IMR-90 (cell line): ENCODE measurements around the gene ADCY9. TPM values are rescaled to one million over a fixed set of nuclear protein-coding genes. Genes with fewer than 3 reads are reported as not detected.

Experiments
- ATAC-seq: fragments of 200-7000 bp; cut with Tn5 transposase; 2 replicates; pipeline ENCODE4 v1.9.1; 2020; ENCODE audit warnings: low read depth, mild to moderate bottlenecking, moderate library complexity
- BruUV-seq: library from RNA; stranded (reverse); fragments of 400-500 nt; replicated peaks from 2 replicates; lab custom pipeline; 2021; lab: Mats Ljungman, UMichigan
- CTCF ChIA-PET: fragments of 300-600 bp; formaldehyde crosslinking; extraction: SDS; loops from one replicate; lab custom pipeline; 2021; ENCODE audit warnings: antibody characterized with exemption; lab: Yijun Ruan, JAX
- POLR2A ChIA-PET: fragments of 300-600 bp; sonication (Branson Sonifier 250); formaldehyde crosslinking; loops from one replicate; lab custom pipeline; 2022; ENCODE audit warnings: antibody characterized with exemption; ENCODE audit not compliant: unreplicated experiment; lab: Charles Lee
- DNase-seq: peaks from one replicate; pipeline ENCODE4 v3.0.0; 2013
- H2AFZ ChIP-seq: replicated peaks from 2 replicates; pipeline ENCODE3; 2013; ENCODE audit warnings: low read length, mild to moderate bottlenecking; ENCODE audit not compliant: poor library complexity
- H2AK5ac ChIP-seq: 2 replicates; pipeline ENCODE4 v1.6.1; 2013; ENCODE audit warnings: low read depth, low read length, inconsistent platforms
- H2AK9ac ChIP-seq: replicated peaks from 2 replicates; pipeline ENCODE3; 2013; ENCODE audit warnings: mild to moderate bottlenecking, low read depth, low read length, moderate library complexity; ENCODE audit not compliant: poor library complexity
- H2BK120ac ChIP-seq: 2 replicates; pipeline ENCODE4 v1.6.1; 2013; ENCODE audit warnings: low read depth, low read length, inconsistent platforms
- H2BK15ac ChIP-seq: 3 replicates; pipeline ENCODE4 v1.6.1; 2013; ENCODE audit warnings: low read depth, low read length, inconsistent platforms
- H2BK20ac ChIP-seq: 2 replicates; pipeline ENCODE4 v1.6.1; 2013; ENCODE audit warnings: low read depth, mild to moderate bottlenecking, inconsistent platforms, low read length, moderate library complexity
- H2BK5ac ChIP-seq: 2 replicates; pipeline ENCODE4 v1.6.1; 2013; ENCODE audit warnings: mild to moderate bottlenecking, low read depth, low read length, inconsistent platforms; ENCODE audit not compliant: poor library complexity, severe bottlenecking
- H3K14ac ChIP-seq: replicated peaks from 2 replicates; pipeline ENCODE4 v1.6.1; 2013; ENCODE audit warnings: low read depth, low read length, inconsistent platforms
- H3K18ac ChIP-seq: 2 replicates; pipeline ENCODE4 v1.6.1; 2013; ENCODE audit warnings: low read depth, low read length, control low read depth
- H3K23ac ChIP-seq: 2 replicates; pipeline ENCODE4 v1.6.1; 2013; ENCODE audit warnings: low read depth, low read length, inconsistent platforms
- H3K27ac ChIP-seq: 2 replicates; pipeline ENCODE4 v1.5.1; 2013; ENCODE audit warnings: mild to moderate bottlenecking, control low read depth, low read length; ENCODE audit not compliant: insufficient read depth
- H3K27me3 ChIP-seq: 2 replicates; pipeline ENCODE4 v1.6.1; 2013; ENCODE audit warnings: low read length; ENCODE audit not compliant: control insufficient read depth, insufficient read depth
- H3K36me3 ChIP-seq: 2 replicates; pipeline ENCODE4 v1.6.1; 2013; ENCODE audit warnings: low read length, mixed read lengths; ENCODE audit not compliant: control insufficient read depth, insufficient read depth
- H3K4ac ChIP-seq: 2 replicates; pipeline ENCODE4 v1.6.1; 2013; ENCODE audit warnings: low read depth, low read length, inconsistent platforms
- H3K4me1 ChIP-seq: 2 replicates; pipeline ENCODE4 v1.6.1; 2013; ENCODE audit warnings: low read length, mixed read lengths; ENCODE audit not compliant: control insufficient read depth, insufficient read depth
- H3K4me2 ChIP-seq: 2 replicates; pipeline ENCODE4 v1.6.1; 2013; ENCODE audit warnings: low read depth, mild to moderate bottlenecking, control low read depth, low read length, moderate library complexity
- H3K4me3 ChIP-seq: 2 replicates; pipeline ENCODE4 v1.5.1; 2013; ENCODE audit warnings: low read depth, mild to moderate bottlenecking, control low read depth, low read length, moderate library complexity; ENCODE audit not compliant: insufficient read depth
- H3K56ac ChIP-seq: 2 replicates; pipeline ENCODE4 v1.6.1; 2013; ENCODE audit warnings: low read length, inconsistent platforms; ENCODE audit not compliant: insufficient read depth; ENCODE audit errors: extremely low read depth
- H3K79me1 ChIP-seq, 2 experiments: 2 replicates each; pipeline ENCODE4 v1.6.1; 2013; ENCODE audit warnings: low read length in 2 of 2, inconsistent platforms in 1 of 2, low read depth in 1 of 2
- H3K9ac ChIP-seq: 2 replicates; pipeline ENCODE4 v1.6.1; 2013; ENCODE audit warnings: low read depth, low read length, control low read depth
- H3K9me1 ChIP-seq: 2 replicates; pipeline ENCODE4 v1.6.1; 2013; ENCODE audit warnings: low read length, inconsistent platforms; ENCODE audit not compliant: insufficient read depth
- H3K9me3 ChIP-seq: 2 replicates; pipeline ENCODE4 v1.6.1; 2013; ENCODE audit warnings: low read length; ENCODE audit not compliant: control insufficient read depth, insufficient read depth
- H4K20me1 ChIP-seq: 2 replicates; pipeline ENCODE4 v1.6.1; 2013; ENCODE audit warnings: low read length, inconsistent platforms; ENCODE audit not compliant: insufficient read depth
- H4K5ac ChIP-seq: 2 replicates; pipeline ENCODE4 v1.6.1; 2013; ENCODE audit warnings: mild to moderate bottlenecking, low read depth, low read length, control low read depth
- H4K8ac ChIP-seq, 2 experiments: 2 replicates each; pipeline ENCODE4 v1.6.1; 2013; ENCODE audit warnings: low read depth in 2 of 2, low read length in 2 of 2, control low read depth in 1 of 2, inconsistent platforms in 1 of 2
- H4K91ac ChIP-seq: 2 replicates; pipeline ENCODE4 v1.6.1; 2013; ENCODE audit warnings: low read depth, low read length, inconsistent platforms; ENCODE audit not compliant: insufficient read depth
- BHLHE40 ChIP-seq: fragments of 150-350 bp; IDR thresholded peaks from 2 replicates; pipeline ENCODE4 v1.6.1; 2016; ENCODE audit warnings: mild to moderate bottlenecking, low read depth, low read length
- CEBPB ChIP-seq: IDR thresholded peaks from 2 replicates; pipeline ENCODE4 v1.6.1; 2012; ENCODE audit warnings: low read depth, low read length, improper control_type of control experiment
- CHD1 ChIP-seq: IDR thresholded peaks from 2 replicates; pipeline ENCODE4 v1.6.1; 2012; ENCODE audit warnings: low read depth, low read length, improper control_type of control experiment
- CTCF ChIP-seq: conservative IDR thresholded peaks from 2 replicates; pipeline ENCODE4 v1.5.1; 2012; ENCODE audit warnings: mild to moderate bottlenecking, low read depth, low read length, improper control_type of control experiment
- ELK1 ChIP-seq: fragments of 150-350 bp; IDR thresholded peaks from 2 replicates; pipeline ENCODE4 v1.6.1; 2016; ENCODE audit warnings: low read depth, mild to moderate bottlenecking, low read length, moderate library complexity, borderline replicate concordance
- FOS ChIP-seq: fragments of 150-350 bp; IDR thresholded peaks from 2 replicates; pipeline ENCODE4 v1.6.1; 2016; ENCODE audit warnings: low read depth, low read length
- MAFK ChIP-seq: IDR thresholded peaks from 2 replicates; pipeline ENCODE4 v1.6.1; 2012; ENCODE audit warnings: low read depth, low read length, improper control_type of control experiment
- MAZ ChIP-seq: IDR thresholded peaks from 2 replicates; pipeline ENCODE4 v1.6.1; 2012; ENCODE audit warnings: low read depth, mild to moderate bottlenecking, low read length, improper control_type of control experiment, moderate library complexity, borderline replicate concordance
- MXI1 ChIP-seq: IDR thresholded peaks from 2 replicates; pipeline ENCODE4 v1.6.1; 2012; ENCODE audit warnings: low read depth, mild to moderate bottlenecking, low read length, moderate library complexity, borderline replicate concordance
- NFE2L2 ChIP-seq: fragments of 150-350 bp; IDR thresholded peaks from 2 replicates; pipeline ENCODE4 v1.6.1; 2016; ENCODE audit warnings: low read depth, mild to moderate bottlenecking, low read length
- POLR2A ChIP-seq: IDR thresholded peaks from 2 replicates; pipeline ENCODE4 v1.6.1; 2012; ENCODE audit warnings: mild to moderate bottlenecking, low read depth, low read length
- RAD21 ChIP-seq: IDR thresholded peaks from 2 replicates; pipeline ENCODE4 v1.6.1; 2012; ENCODE audit warnings: low read length, improper control_type of control experiment
- RCOR1 ChIP-seq: IDR thresholded peaks from 2 replicates; pipeline ENCODE4 v1.6.1; 2012; ENCODE audit warnings: mild to moderate bottlenecking, low read length, improper control_type of control experiment; ENCODE audit not compliant: insufficient replicate concordance
- RFX5 ChIP-seq: IDR thresholded peaks from 2 replicates; pipeline ENCODE4 v1.8.0; 2012; ENCODE audit warnings: low read depth, mild to moderate bottlenecking, low read length, moderate library complexity
- SMC3 ChIP-seq: fragments of 150-350 bp; IDR thresholded peaks from 2 replicates; pipeline ENCODE4 v1.6.1; 2016; ENCODE audit warnings: low read depth, mild to moderate bottlenecking, antibody characterized with exemption, low read length, moderate library complexity
- USF2 ChIP-seq: fragments of 150-350 bp; IDR thresholded peaks from 2 replicates; pipeline ENCODE4 v1.6.1; 2017; ENCODE audit warnings: mild to moderate bottlenecking, antibody characterized with exemption, low read length, low read depth
- WGBS, 2 experiments: methylation state at CpG; one replicate each; pipeline versions ENCODE4 v1.1.5 to v1.1.7; 2013; ENCODE audit warnings: missing lambda C conversion rate in 2 of 2; ENCODE audit not compliant: insufficient read length in 1 of 2; ENCODE audit errors: extremely low coverage in 2 of 2; 5-methylcytosine and 5-hydroxymethylcytosine counted together
- dilution Hi-C: fragments of 300-500 bp; cut with HindIII; formaldehyde crosslinking; loops from one replicate; pipeline ENCODE4 v1.14.3; 2018; ENCODE audit warnings: low sequenced_read_pairs; ENCODE audit not compliant: unreplicated experiment
- in situ Hi-C: fragments of 300-500 bp; cut with MboI; formaldehyde crosslinking; loops from 3 replicates; pipeline ENCODE4 v1.14.3; 2019; ENCODE audit warnings: low sequenced_read_pairs, inconsistent platforms, mixed read lengths
- intact Hi-C: fragments of 100-400 bp; cut with micrococcal nuclease; formaldehyde crosslinking; loops from 2 replicates; pipeline ENCODE4 v1.10.0; 2022
- polyA plus RNA-seq, 3 experiments: library from polyadenylated mRNA; depleted of rRNA; stranded (reverse); fragments of >200 nt; gene quantifications; 2 replicates each; pipeline ENCODE4 v1.2.3, GENCODE V29; 2012; ENCODE audit warnings: low replicate concordance in 1 of 3
- total RNA-seq: library from RNA; depleted of rRNA; stranded (reverse); fragments of >200 nt; gene quantifications from 2 replicates; pipeline ENCODE4 v1.2.3, GENCODE V29; 2012

The ADCY9 gene
- total and polyA plus RNA-seq, 2 of the 4 experiments (the other 2 are of a cell fraction): 5.4 to 12.5 TPM

- Histone ChIP-seq H2BK120ac (no peak overlapping the region), H3K14ac (no peak overlapping the region), H2BK15ac (no peak overlapping the region), H3K9me3 (no peaks in the 10 kb centered on the region), H3K56ac (no peak overlapping the region), H4K91ac (no peak overlapping the region), H3K79me1 (peaks cover 3 to 17% of the 10 kb centered on the region in 2 experiments; a peak in 3 of 4 replicates), H2AK9ac (no peak overlapping the region), H2BK5ac (no peak overlapping the region), H3K4me1 (peaks cover 13% of the 10 kb centered on the region), H2BK20ac (no peak overlapping the region), H3K18ac (no peak overlapping the region), H3K9ac (no peak overlapping the region), H4K5ac (no peak overlapping the region), H3K4me3 (no peak overlapping the region), H4K20me1 (peaks cover 3% of the 10 kb centered on the region; the same call in 1 of the 2 replicates), H4K8ac (no peak overlapping the region), H3K4ac (no peak overlapping the region), H3K4me2 (no peak overlapping the region), H3K27ac (no peak overlapping the region), H2AK5ac (no peak overlapping the region), H3K27me3 (no peaks in the 10 kb centered on the region), H3K23ac (no peak overlapping the region), H2AFZ (no peak overlapping the region), H3K9me1 (peaks cover 11% of the 10 kb centered on the region), H3K36me3 (peaks cover 19% of the 10 kb centered on the region)
- ChIA-PET CTCF (no interaction called here), POLR2A (no interaction called here)
- no TSS peak for BruUV-seq
- intact Hi-C loops: no loop called here
- TF ChIP-seq RAD21 (no peak), CTCF (no peak), USF2 (no peak), FOS (no peak), RFX5 (no peak), BHLHE40 (no peak), ELK1 (no peak), CHD1 (no peak), MAZ (no peak), SMC3 (no peak), MXI1 (no peak), POLR2A (no peak), NFE2L2 (no peak), CEBPB (no peak), MAFK (no peak), RCOR1 (no peak)
- WGBS, 2 experiments: 93% methylated on average over 3 of the region's 8 CpGs; no CpG with 5 or more reads in 1 of the 2 experiments
- in situ Hi-C loops: no loop called here
- ATAC-seq: no peak
- no peak for DNase-seq
- dilution Hi-C loops: no loop called here
These were observed 141.5 kb downstream of the ADCY9 start for GRCh38 chr16:3974751-3975150.
